Spinal cord (tissue), 10 donors: ENCODE results near the gene ASIC3. TPM values are rescaled to one million over a fixed set of nuclear protein-coding genes. Genes with fewer than 3 reads are reported as not detected.
A peak's percentile ranks its signal among the peaks of the same experiment; 100 is the strongest.

Experiments used
- DNase-seq, 6 donors: peaks; one replicate each; pipeline versions ENCODE4 v3.0.0 to v3.0.0-alpha.2; 2013 to 2015; ENCODE audit warnings: low spot score in 6 of 6, low read depth in 4 of 6
- H3K27ac ChIP-seq: one replicate; pipeline ENCODE4 v1.5.1; 2013; ENCODE audit warnings: low read depth, low read length, control low read depth
- H3K27me3 ChIP-seq: one replicate; pipeline ENCODE4 v1.6.1; 2013; ENCODE audit warnings: low read length; ENCODE audit not compliant: control insufficient read depth, insufficient read depth
- H3K36me3 ChIP-seq: one replicate; pipeline ENCODE4 v1.6.1; 2013; ENCODE audit warnings: low read length; ENCODE audit not compliant: control insufficient read depth, insufficient read depth
- H3K4me1 ChIP-seq: one replicate; pipeline ENCODE4 v1.6.1; 2013; ENCODE audit warnings: low read length; ENCODE audit not compliant: control insufficient read depth, insufficient read depth
- H3K4me3 ChIP-seq: one replicate; pipeline ENCODE4 v1.5.1; 2013; ENCODE audit warnings: low read depth, low read length, control low read depth
- H3K9me3 ChIP-seq: one replicate; pipeline ENCODE4 v1.6.1; 2013; ENCODE audit warnings: low read length; ENCODE audit not compliant: control insufficient read depth, insufficient read depth
- WGBS: methylation state at CpG from one replicate; pipeline ENCODE4 v1.1.5; 2013; ENCODE audit warnings: missing lambda C conversion rate; ENCODE audit not compliant: insufficient coverage; 5-methylcytosine and 5-hydroxymethylcytosine counted together
- polyA plus RNA-seq, 2 donors: library from polyadenylated mRNA; unstranded; fragments of 120-200 nt; gene quantifications; one replicate each; pipeline ENCODE4 v1.2.1, GENCODE V29; 2013; ENCODE audit not compliant: insufficient read length in 2 of 2
- total RNA-seq, 2 donors: library from RNA; depleted of rRNA in 1 of 2; stranded (reverse); fragments of 120-200 nt in 1 of 2; fragments of >200 nt in 1 of 2; gene quantifications; one replicate each; pipeline versions ENCODE4 v1.2.3 to v1.2.4, GENCODE V29; 2013 to 2014
- donor health status: healthy.

Gene ASIC3
- total and polyA plus RNA-seq, 4 donors = 1.5 to 18.0 (median 8.8) TPM

DNA sequence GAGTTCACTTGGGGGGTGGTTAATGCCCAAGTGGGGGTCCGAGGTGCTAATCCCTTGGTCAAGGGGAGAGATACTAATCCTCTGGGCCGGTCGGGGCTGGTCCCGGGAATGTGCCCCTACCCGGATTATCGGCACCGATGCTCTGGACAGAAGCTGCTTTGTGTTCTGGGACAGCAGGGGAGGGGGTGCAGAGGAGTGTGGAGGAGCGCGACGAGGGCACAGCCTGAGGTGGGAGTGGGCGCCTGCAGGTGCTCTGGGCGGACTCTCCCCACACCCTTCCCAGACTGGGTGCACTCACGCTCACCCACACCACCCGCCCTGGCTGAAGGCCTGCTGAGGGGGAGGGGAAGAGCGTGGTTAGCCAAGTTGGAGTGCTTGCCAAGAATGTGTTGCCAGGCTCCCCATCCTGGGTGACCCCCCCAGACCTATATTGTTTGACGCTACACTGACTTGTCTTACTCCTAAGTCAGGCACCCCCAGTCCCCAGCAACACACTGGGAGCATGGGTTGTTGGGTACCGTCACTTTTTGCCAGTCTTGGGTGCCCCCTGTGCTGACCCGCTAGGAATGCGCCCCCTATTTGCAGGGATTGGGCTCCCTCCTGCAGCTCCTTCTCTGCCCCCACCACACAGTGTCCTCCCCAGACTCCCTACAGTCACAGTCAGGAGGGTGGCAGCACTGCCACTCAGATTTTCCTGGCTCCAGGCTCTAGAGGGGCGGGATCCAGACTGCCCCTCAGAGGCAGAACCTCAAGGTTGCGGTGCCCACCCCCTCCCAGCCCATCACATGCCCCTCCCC, 12.3 kb downstream of the ASIC3 start:
- Histone ChIP-seq H3K4me3 (peak overlapping the region; percentile 78), H3K36me3 (peaks cover 31% of the 10 kb centered on the region), H3K9me3 (no peaks in the 10 kb centered on the region), H3K27me3 (peaks cover 2% of the 10 kb centered on the region), H3K27ac (peak overlapping the region; percentile 85), H3K4me1 (peaks cover 69% of the 10 kb centered on the region)
- WGBS = 24% methylated on average over 5 of the region's 21 CpGs
- peak in 2 of 6 donors; percentile 51 to 59 for DNase-seq

DNA sequence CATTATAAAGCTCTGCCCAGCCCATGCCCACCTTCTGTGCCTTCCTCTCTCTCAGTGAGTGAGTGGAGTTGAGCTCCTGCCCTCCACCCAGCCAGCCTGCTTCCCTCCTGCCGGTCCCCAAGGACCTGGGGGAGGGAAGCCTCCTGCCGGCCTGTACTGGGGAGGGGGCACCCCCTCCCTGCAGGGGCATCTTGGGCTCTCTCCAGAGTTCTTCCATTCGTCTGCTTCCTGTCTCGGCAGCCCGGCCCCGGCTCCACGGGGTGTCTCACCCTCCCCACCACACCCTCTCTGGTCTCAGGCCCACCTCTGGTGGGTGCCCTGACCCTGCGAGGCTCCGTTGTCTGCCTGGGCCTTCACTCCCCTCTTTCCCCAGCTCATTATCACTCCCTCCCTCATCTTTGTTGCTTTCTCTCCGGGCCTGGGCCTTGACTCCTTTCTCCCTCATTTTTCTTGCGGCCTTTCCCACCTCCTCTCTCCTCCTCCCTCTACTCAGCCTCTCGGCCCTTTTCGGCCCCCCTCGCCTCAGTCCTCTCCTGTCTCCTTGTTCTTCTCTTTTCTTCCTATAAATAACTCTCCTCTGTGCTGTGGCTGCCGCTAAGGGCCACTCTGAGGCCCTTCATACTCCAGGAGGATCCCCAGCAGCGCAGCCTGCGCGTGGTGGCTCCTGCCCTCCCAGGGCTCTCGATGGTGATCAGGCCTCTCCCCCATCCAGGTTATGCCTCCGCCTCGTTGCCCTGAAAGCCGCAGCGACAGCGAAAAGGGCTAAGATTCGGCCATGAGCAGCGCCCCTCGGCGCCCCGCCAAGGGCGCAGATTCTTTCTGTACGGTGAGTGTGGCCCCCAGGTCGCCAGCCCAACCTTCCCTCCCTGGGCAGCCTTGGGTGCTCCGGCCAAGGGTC, 13.1 kb downstream of the ASIC3 start:
- peaks cover 62% of the 10 kb centered on the region for H3K4me1 ChIP-seq
- DNase-seq = no peak
- 35% methylated on average over 32 of the region's 33 CpGs for WGBS
- peaks cover 2% of the 10 kb centered on the region for H3K27me3 ChIP-seq
- H3K9me3 ChIP-seq = no peaks in the 10 kb centered on the region
- H3K36me3 ChIP-seq = peaks cover 39% of the 10 kb centered on the region
- peak overlapping the region; percentile 78 for H3K4me3 ChIP-seq
- H3K27ac ChIP-seq = peak overlapping the region; percentile 61

DNA sequence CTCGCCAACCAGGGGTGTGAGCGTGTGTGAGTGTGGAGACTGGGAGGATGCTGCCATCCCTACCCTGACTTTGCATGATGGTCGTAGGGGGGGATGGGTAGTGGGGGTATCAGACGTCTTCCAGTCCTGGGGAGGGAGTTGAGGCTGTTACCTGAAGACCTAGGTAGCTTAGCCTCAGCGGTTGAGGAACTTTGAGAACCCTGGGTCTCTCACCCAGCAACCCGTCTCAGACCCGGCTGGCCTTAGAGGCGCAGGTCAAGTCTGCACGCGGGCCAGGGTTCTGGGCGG, 13.7 kb downstream of the ASIC3 start:
- Histone ChIP-seq H3K9me3 (no peaks in the 10 kb centered on the region), H3K27ac (no peak overlapping the region), H3K4me1 (peaks cover 56% of the 10 kb centered on the region), H3K4me3 (no peak overlapping the region), H3K27me3 (peaks cover 2% of the 10 kb centered on the region), H3K36me3 (peaks cover 45% of the 10 kb centered on the region)
- DNase-seq = no peak
- 52% methylated on average over 10 of the region's 11 CpGs for WGBS

DNA sequence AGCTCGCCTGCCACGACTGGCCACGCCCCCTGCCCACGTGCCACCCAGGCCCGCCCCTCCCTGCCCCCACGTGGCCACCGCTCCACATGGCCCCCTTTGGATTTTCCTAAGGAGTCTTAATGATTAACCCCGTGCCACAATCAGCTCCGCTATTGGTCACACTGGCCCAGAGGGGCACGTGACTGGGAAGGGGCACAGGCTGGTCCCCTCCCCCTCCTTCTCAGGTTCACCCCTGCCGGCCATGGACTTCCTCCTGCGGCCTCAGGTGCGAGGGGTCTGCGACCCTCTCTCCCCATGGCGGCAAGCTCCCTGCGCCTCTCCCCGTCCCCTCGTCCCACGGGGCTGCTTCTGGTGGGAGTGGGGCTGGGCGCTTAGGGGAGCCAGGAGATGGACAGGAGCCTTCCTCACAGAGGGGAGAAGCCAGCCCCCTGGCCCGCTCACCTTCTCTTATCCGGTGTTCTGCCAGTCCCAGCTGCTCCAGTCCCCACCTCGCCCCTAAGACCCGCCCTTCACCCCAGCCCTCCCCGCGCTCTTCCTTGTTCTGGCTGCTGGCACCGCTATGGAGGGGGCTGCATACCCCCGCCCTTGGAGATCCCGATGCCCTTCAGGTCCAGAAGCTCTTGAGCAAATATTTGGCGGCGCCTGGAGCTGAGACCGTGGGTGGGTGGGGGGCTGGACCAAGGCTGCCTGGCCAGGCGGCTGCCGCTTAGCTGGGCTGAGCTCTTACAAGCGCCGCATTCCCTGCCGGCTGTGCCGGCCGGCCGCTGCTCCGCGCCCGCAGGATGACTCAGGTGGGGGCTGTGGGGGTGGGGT, 14.3 kb downstream of the ASIC3 start:
- peaks cover 2% of the 10 kb centered on the region for H3K27me3 ChIP-seq
- no peak overlapping the region for H3K27ac ChIP-seq
- peaks cover 50% of the 10 kb centered on the region for H3K36me3 ChIP-seq
- 21% methylated on average over 23 of the region's 43 CpGs for WGBS
- DNase-seq = peak in 2 of 6 donors; percentile 35 to 72
- H3K4me1 ChIP-seq = peaks cover 50% of the 10 kb centered on the region
- H3K9me3 ChIP-seq = no peaks in the 10 kb centered on the region
- peak overlapping the region; percentile 5 for H3K4me3 ChIP-seq

DNA sequence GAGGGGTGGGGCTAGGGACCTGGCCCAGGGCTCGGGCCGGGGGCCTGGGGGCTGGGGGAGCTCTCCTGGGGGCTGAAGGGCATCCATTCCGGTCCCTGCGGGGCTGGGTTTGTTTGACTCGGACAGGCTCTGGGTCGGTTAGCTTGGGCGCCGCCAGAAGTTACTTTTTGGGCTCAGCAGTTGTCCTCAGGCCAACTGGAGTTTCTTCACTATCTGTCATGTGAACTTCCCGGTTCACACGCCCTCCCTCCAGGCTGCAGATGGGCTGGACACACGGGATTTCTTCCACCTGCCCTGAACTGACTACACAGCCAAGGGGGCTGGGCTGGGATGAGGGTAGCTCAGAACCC, 14.9 kb downstream of the ASIC3 start:
- WGBS = 39% methylated on average over 10 of the region's 11 CpGs
- H3K27me3 ChIP-seq = peaks cover 2% of the 10 kb centered on the region
- DNase-seq = no peak
- H3K4me1 ChIP-seq = peaks cover 47% of the 10 kb centered on the region
- no peak overlapping the region for H3K27ac ChIP-seq
- peaks cover 55% of the 10 kb centered on the region for H3K36me3 ChIP-seq
- no peak overlapping the region for H3K4me3 ChIP-seq
- no peaks in the 10 kb centered on the region for H3K9me3 ChIP-seq

DNA sequence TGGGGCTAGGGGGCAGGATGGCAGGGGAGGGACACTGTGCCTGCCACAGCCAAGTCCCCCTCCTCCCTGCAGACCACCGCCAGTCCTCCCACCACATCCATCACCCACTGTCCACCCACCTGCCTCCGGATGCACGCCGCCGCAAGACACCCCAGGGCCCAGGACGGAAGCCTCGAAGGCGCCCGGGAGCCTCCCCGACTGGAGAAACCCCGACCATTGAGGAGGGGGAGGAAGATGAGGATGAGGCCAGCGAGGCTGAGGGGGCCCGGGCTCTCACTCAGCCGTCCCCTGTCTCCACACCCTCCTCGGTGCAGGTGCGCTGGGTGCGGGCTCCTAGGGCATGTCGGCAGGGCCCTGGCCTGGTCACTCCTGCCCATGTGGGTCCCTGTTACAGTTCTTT, 16.1 kb downstream of the ASIC3 start:
- H3K36me3 ChIP-seq = peaks cover 59% of the 10 kb centered on the region
- WGBS = 95% methylated on average over 15 of the region's 18 CpGs
- H3K27me3 ChIP-seq = peaks cover 2% of the 10 kb centered on the region

DNA sequence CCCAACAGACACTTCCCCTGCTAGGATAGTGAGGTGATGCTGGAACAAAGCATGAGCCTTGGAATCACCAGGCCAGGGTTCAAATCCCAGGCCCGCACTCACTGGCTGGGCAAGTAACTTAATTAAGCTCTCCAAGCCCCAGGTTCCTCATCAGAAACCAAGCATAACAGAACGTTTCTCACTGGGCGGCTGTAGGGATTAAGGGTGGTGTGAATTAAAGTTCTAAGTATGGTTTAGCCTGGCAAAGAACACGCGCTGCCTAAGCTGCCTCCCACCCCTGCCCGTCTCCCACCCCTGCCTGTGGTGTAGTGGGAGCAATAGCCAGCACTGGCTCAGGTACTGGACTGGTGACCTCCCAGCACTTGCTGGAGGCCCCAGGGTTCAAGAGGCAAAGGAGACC, 16.7 kb downstream of the ASIC3 start:
- Histone ChIP-seq H3K27ac (no peak overlapping the region), H3K27me3 (peaks cover 2% of the 10 kb centered on the region), H3K4me3 (no peak overlapping the region), H3K9me3 (no peaks in the 10 kb centered on the region), H3K36me3 (peaks cover 65% of the 10 kb centered on the region), H3K4me1 (peaks cover 33% of the 10 kb centered on the region)
- DNase-seq = no peak
- 83% methylated on average over 2 of the region's 6 CpGs for WGBS

More for the DNA sequence above, 16.1 kb downstream of the ASIC3 start:
- Histone ChIP-seq H3K9me3 (no peaks in the 10 kb centered on the region), H3K4me1 (peaks cover 36% of the 10 kb centered on the region), H3K4me3 (no peak overlapping the region), H3K27ac (no peak overlapping the region)
- no peak for DNase-seq

DNA sequence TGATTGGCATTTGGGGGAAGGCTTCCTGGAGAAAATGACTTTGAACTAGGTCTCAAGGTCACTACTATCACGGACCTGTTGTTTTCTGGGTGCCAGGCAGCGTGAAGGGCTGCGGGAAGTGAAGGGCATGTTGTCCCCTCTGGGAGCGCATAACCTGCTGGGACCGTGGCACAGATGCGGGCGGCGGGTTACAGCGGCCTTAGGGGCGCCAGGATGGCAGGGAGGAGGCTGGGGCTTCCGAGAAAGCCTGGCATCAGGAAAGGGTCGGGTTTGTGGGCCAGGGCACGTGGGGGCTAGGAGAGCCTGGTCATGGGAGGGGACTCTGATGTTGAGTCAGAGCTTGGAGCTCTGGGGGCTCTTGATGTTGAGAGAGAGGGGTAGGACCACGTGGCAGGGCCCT, 17.2 kb downstream of the ASIC3 start:
- peaks cover 2% of the 10 kb centered on the region for H3K27me3 ChIP-seq
- no peak for DNase-seq
- WGBS = 94% methylated on average over 14 of the region's 14 CpGs
- H3K4me1 ChIP-seq = peaks cover 27% of the 10 kb centered on the region
- H3K4me3 ChIP-seq = no peak overlapping the region
- no peak overlapping the region for H3K27ac ChIP-seq
- H3K9me3 ChIP-seq = no peaks in the 10 kb centered on the region
- H3K36me3 ChIP-seq = peaks cover 70% of the 10 kb centered on the region

DNA sequence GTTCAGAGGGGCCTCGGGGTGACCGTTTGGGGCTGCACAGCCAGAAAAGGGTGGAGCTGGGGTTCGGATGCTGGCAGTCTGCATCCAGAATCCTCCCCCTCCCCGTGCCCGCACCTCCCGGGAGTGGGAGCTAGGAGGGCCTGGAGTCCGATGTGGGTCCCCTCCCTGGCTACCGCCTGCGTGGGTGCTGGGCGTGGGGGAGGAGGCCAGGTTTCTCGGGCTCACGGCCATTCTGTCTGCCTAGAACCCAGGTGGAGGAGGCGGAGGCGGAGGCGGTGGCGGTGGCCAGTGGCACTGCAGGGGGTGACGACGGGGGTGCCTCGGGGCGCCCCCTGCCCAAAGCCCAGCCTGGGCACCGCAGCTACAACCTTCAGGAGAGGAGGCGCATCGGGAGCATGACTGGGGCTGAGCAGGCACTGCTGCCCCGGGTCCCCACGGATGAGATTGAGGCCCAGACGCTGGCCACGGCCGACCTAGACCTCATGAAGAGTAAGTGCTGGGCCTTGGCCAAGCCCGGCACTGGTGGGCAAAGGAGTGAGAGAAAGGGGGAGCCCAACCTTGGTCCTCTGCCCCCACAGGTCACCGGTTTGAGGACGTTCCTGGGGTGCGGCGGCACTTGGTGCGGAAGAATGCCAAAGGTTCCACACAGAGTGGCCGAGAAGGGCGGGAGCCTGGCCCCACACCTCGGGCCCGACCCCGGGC, 18.1 kb downstream of the ASIC3 start:
- no peak overlapping the region for H3K4me3 ChIP-seq
- DNase-seq = no peak
- no peak overlapping the region for H3K27ac ChIP-seq
- 92% methylated on average over 39 of the region's 39 CpGs for WGBS
- H3K27me3 ChIP-seq = peaks cover 2% of the 10 kb centered on the region
- H3K9me3 ChIP-seq = no peaks in the 10 kb centered on the region
- peaks cover 18% of the 10 kb centered on the region for H3K4me1 ChIP-seq
- H3K36me3 ChIP-seq = peaks cover 79% of the 10 kb centered on the region
